CD8-positive, alpha-beta memory T cell (primary cell): ENCODE measurements around the gene ANKRD13D. TPM values are rescaled to one million over a fixed set of nuclear protein-coding genes. Genes with fewer than 3 reads are reported as not detected.

Experiments
- CTCF ChIA-PET: fragments of 350-600 bp; sonication (Branson Sonifier 250); formaldehyde crosslinking; loops from one replicate; lab custom pipeline; 2021; ENCODE audit warnings: antibody characterized with exemption; lab: Charles Lee
- POLR2A ChIA-PET: fragments of 350-600 bp; sonication (Branson Sonifier 250); formaldehyde crosslinking; loops from one replicate; lab custom pipeline; 2021; ENCODE audit warnings: antibody characterized with exemption; lab: Charles Lee
- DNase-seq, 5 donors: peaks; one replicate each; pipeline versions ENCODE4 v3.0.0 to v3.0.0-alpha.2; 2020 to 2022; ENCODE audit warnings: mixed read lengths in 1 of 5
- H3K27ac ChIP-seq: one replicate; pipeline ENCODE4 v1.7.0; 2013; ENCODE audit warnings: low read depth, mild to moderate bottlenecking, low read length, moderate library complexity
- H3K27me3 ChIP-seq: 2 replicates; pipeline ENCODE4 v1.7.0; 2013; ENCODE audit warnings: low read length, mild to moderate bottlenecking; ENCODE audit not compliant: insufficient read depth, poor library complexity, severe bottlenecking
- H3K36me3 ChIP-seq: 2 replicates; pipeline ENCODE4 v1.7.0; 2013; ENCODE audit warnings: mild to moderate bottlenecking, low read length, moderate library complexity; ENCODE audit not compliant: insufficient read depth
- H3K4me1 ChIP-seq: 2 replicates; pipeline ENCODE4 v1.7.0; 2013; ENCODE audit warnings: mild to moderate bottlenecking, low read length, moderate library complexity; ENCODE audit not compliant: insufficient read depth
- H3K4me3 ChIP-seq: 2 replicates; pipeline ENCODE4 v1.7.0; 2013; ENCODE audit warnings: mild to moderate bottlenecking, low read length
- H3K9me3 ChIP-seq: 2 replicates; pipeline ENCODE4 v1.7.0; 2013; ENCODE audit warnings: mild to moderate bottlenecking, low read length
- H3K27ac Mint-ChIP-seq, 8 donors: one replicate each; pipeline ENCODE4 v1.8.0; 2020 to 2021; ENCODE audit warnings: mixed read lengths in 8 of 8, mild to moderate bottlenecking in 6 of 8, inconsistent platforms in 3 of 8, moderate library complexity in 3 of 8
- H3K27me3 Mint-ChIP-seq, 2 donors: one replicate each; pipeline ENCODE4 v1.8.0; 2020 to 2021; ENCODE audit warnings: mixed read lengths in 2 of 2, mild to moderate bottlenecking in 1 of 2, moderate library complexity in 1 of 2
- H3K36me3 Mint-ChIP-seq, 3 donors: one replicate each; pipeline ENCODE4 v1.8.0; 2020 to 2021; ENCODE audit warnings: mixed read lengths in 3 of 3, inconsistent platforms in 1 of 3, mild to moderate bottlenecking in 1 of 3
- H3K4me1 Mint-ChIP-seq, 3 donors: one replicate each; pipeline ENCODE4 v1.8.0; 2020 to 2021; ENCODE audit warnings: mixed read lengths in 3 of 3, inconsistent platforms in 1 of 3, mild to moderate bottlenecking in 1 of 3
- H3K4me3 Mint-ChIP-seq, 7 donors: one replicate each; pipeline ENCODE4 v1.8.0; 2020 to 2021; ENCODE audit warnings: mixed read lengths in 7 of 7, mild to moderate bottlenecking in 6 of 7, moderate library complexity in 4 of 7, inconsistent platforms in 2 of 7
- H3K9me3 Mint-ChIP-seq, 5 donors: one replicate each; pipeline ENCODE4 v1.8.0; 2020 to 2022; ENCODE audit warnings: mixed read lengths in 5 of 5, mild to moderate bottlenecking in 3 of 5, moderate library complexity in 2 of 5, inconsistent platforms in 1 of 5
- polyA plus RNA-seq: library from polyadenylated mRNA; unstranded; fragments of 300-500 nt; fragmentation: Illumina TruSeq; gene quantifications from one replicate; pipeline ENCODE4 v1.2.3, GENCODE V29; 2021
- total RNA-seq, 2 experiments: library from RNA; stranded (reverse); gene quantifications; one replicate each; pipeline ENCODE4 v1.2.3, GENCODE V29; 2021

ANKRD13D gene
- total and polyA plus RNA-seq, 3 experiments from 2014 or later, result 23.9 to 90.1 (median 84.9) TPM

GRCh38 chr11:67282876-67283371 lies 6.2 kb upstream of the ANKRD13D start:
- no peaks in the 10 kb centered on the region for H3K27me3 Mint-ChIP-seq
- H3K4me1 Mint-ChIP-seq, result peaks cover 40 to 62% (median 40%) of the 10 kb centered on the region in 3 donors
- DNase-seq, result peak in 1 of 5 donors; percentile 40
- no peaks in the 10 kb centered on the region for H3K9me3 Mint-ChIP-seq
- Histone ChIP-seq H3K27ac (no peak overlapping the region), H3K36me3 (peaks cover 72% of the 10 kb centered on the region), H3K27me3 (no peaks in the 10 kb centered on the region), H3K9me3 (no peaks in the 10 kb centered on the region), H3K4me3 (no peak overlapping the region), H3K4me1 (peaks cover 74% of the 10 kb centered on the region)
- H3K4me3 Mint-ChIP-seq, result no peak overlapping the region
- peak overlapping the region in 6 of 8 donors; percentile 63 to 97 (median 80) for H3K27ac Mint-ChIP-seq
- ChIA-PET POLR2A (interaction anchor here (1.1 to 15.0 kb wide), 2 partner anchors 10 kb away, joined by 3 to 283 read pairs; partner anchors contain the start of gene GRK2), CTCF (interaction anchor here (0.7 to 2.3 kb wide), 6 partner anchors 11 to 69 kb away, joined by 3 to 12 read pairs (median 3); no protein-coding TSS in a partner anchor)
- peaks cover 0 to 82% (median 6%) of the 10 kb centered on the region in 3 donors for H3K36me3 Mint-ChIP-seq

GRCh38 chr11:67283481-67283963 lies 5.6 kb upstream of the ANKRD13D start:
- Mint-ChIP-seq H3K27me3 (peaks cover 0 to 2% of the 10 kb centered on the region in 2 donors), H3K4me3 (no peak overlapping the region), H3K27ac (peak overlapping the region in 5 of 8 donors; percentile 54 to 97 (median 63)), H3K4me1 (peaks cover 41 to 60% (median 43%) of the 10 kb centered on the region in 3 donors), H3K9me3 (no peaks in the 10 kb centered on the region), H3K36me3 (peaks cover 0 to 79% (median 6%) of the 10 kb centered on the region in 3 donors)
- ChIA-PET POLR2A (interaction anchor here (1.1 to 15.0 kb wide), 2 partner anchors 10 to 11 kb away, joined by 3 to 283 read pairs; partner anchors contain the start of gene GRK2), CTCF (interaction anchor here (0.7 to 2.3 kb wide), 5 partner anchors 12 to 68 kb away, joined by 3 to 12 read pairs (median 3); no protein-coding TSS in a partner anchor)
- no peak overlapping the region for H3K27ac ChIP-seq
- H3K36me3 ChIP-seq, result peaks cover 66% of the 10 kb centered on the region
- H3K4me1 ChIP-seq, result peaks cover 72% of the 10 kb centered on the region
- H3K9me3 ChIP-seq, result no peaks in the 10 kb centered on the region
- no peak overlapping the region for H3K4me3 ChIP-seq
- no peaks in the 10 kb centered on the region for H3K27me3 ChIP-seq
- DNase-seq, result no peak

- CTCF ChIA-PET, result interaction anchor here (1.2 to 9.5 kb wide), 3 partner anchors 15 to 33 kb away, joined by 4 to 114 read pairs (median 5); partner anchors contain the start of gene GRK2
- peaks cover 0 to 2% of the 10 kb centered on the region in 2 donors for H3K27me3 Mint-ChIP-seq
- no peaks in the 10 kb centered on the region for H3K9me3 ChIP-seq
- POLR2A ChIA-PET, result interaction anchor here (0.6 to 15.0 kb wide), 3 partner anchors 13 to 144 kb away, joined by 3 to 283 read pairs (median 8); partner anchors contain the start of gene GRK2
- peaks cover 0 to 70% (median 5%) of the 10 kb centered on the region in 3 donors for H3K36me3 Mint-ChIP-seq
- H3K27me3 ChIP-seq, result no peaks in the 10 kb centered on the region
- H3K27ac Mint-ChIP-seq, result peak overlapping the region in 6 of 8 donors; percentile 42 to 97 (median 83)
- H3K4me3 ChIP-seq, result no peak overlapping the region
- no peaks in the 10 kb centered on the region for H3K9me3 Mint-ChIP-seq
- H3K4me3 Mint-ChIP-seq, result peak overlapping the region in 2 of 7 donors; percentile 37 to 44
- H3K27ac ChIP-seq, result no peak overlapping the region
- H3K4me1 Mint-ChIP-seq, result peaks cover 30 to 51% (median 36%) of the 10 kb centered on the region in 3 donors
- H3K4me1 ChIP-seq, result peaks cover 61% of the 10 kb centered on the region
- DNase-seq, result no peak
- H3K36me3 ChIP-seq, result peaks cover 51% of the 10 kb centered on the region
Measured at GRCh38 chr11:67284811-67285540, 4.1 kb upstream of the ANKRD13D start.

- Histone ChIP-seq H3K4me1 (peaks cover 61% of the 10 kb centered on the region), H3K27me3 (no peaks in the 10 kb centered on the region), H3K4me3 (no peak overlapping the region), H3K9me3 (no peaks in the 10 kb centered on the region), H3K27ac (peak overlapping the region; percentile 88), H3K36me3 (peaks cover 47% of the 10 kb centered on the region)
- H3K4me3 Mint-ChIP-seq, result peak overlapping the region; percentile 8 to 83 (median 76)
- H3K9me3 Mint-ChIP-seq, result no peaks in the 10 kb centered on the region
- peak overlapping the region; percentile 86 to 100 (median 99) for H3K27ac Mint-ChIP-seq
- peaks cover 0 to 69% (median 3%) of the 10 kb centered on the region in 3 donors for H3K36me3 Mint-ChIP-seq
- ChIA-PET CTCF (interaction anchor here (1.2 to 9.5 kb wide), 4 partner anchors 7 to 32 kb away, joined by 4 to 114 read pairs (median 19); partner anchors contain the start of gene GRK2), POLR2A (interaction anchor here (0.6 to 15.0 kb wide), 2 partner anchors 13 to 143 kb away, joined by 8 to 283 read pairs; partner anchors contain the start of gene GRK2)
- DNase-seq, result peak; percentile 57 to 74 (median 62)
- peaks cover 0 to 2% of the 10 kb centered on the region in 2 donors for H3K27me3 Mint-ChIP-seq
- H3K4me1 Mint-ChIP-seq, result peaks cover 33 to 54% (median 35%) of the 10 kb centered on the region in 3 donors
Measured at GRCh38 chr11:67285541-67286498, 3.3 kb upstream of the ANKRD13D start.

- Mint-ChIP-seq H3K36me3 (peaks cover 0 to 70% (median 3%) of the 10 kb centered on the region in 3 donors), H3K27ac (peak overlapping the region; percentile 86 to 100 (median 99)), H3K27me3 (peaks cover 0 to 2% of the 10 kb centered on the region in 2 donors), H3K4me1 (peaks cover 35 to 63% (median 43%) of the 10 kb centered on the region in 3 donors), H3K4me3 (peak overlapping the region; percentile 74 to 91 (median 76)), H3K9me3 (no peaks in the 10 kb centered on the region)
- no peaks in the 10 kb centered on the region for H3K27me3 ChIP-seq
- peak overlapping the region; percentile 88 for H3K27ac ChIP-seq
- peak overlapping the region; percentile 92 for H3K4me3 ChIP-seq
- peaks cover 68% of the 10 kb centered on the region for H3K4me1 ChIP-seq
- ChIA-PET POLR2A (interaction anchor here (3.8 to 15.0 kb wide), 3 partner anchors 14 to 30 kb away, joined by 22 to 283 read pairs (median 27); partner anchors contain the start of genes GRK2 and SSH3), CTCF (interaction anchor here (0.9 to 9.5 kb wide), 7 partner anchors 8 to 65 kb away, joined by 3 to 114 read pairs (median 14); partner anchors contain the start of gene GRK2)
- H3K36me3 ChIP-seq, result peaks cover 38% of the 10 kb centered on the region
- no peaks in the 10 kb centered on the region for H3K9me3 ChIP-seq
- no peak for DNase-seq
Measured at GRCh38 chr11:67286621-67287333, 2.3 kb upstream of the ANKRD13D start.

GRCh38 chr11:67287355-67288197 lies 1.5 kb upstream of the ANKRD13D start:
- peaks cover 72% of the 10 kb centered on the region for H3K4me1 ChIP-seq
- peaks cover 0 to 72% (median 4%) of the 10 kb centered on the region in 3 donors for H3K36me3 Mint-ChIP-seq
- CTCF ChIA-PET, result interaction anchor here (0.9 to 9.5 kb wide), 13 partner anchors 9 to 177 kb away, joined by 3 to 114 read pairs (median 6); partner anchors contain the start of gene GRK2
- no peaks in the 10 kb centered on the region for H3K27me3 ChIP-seq
- H3K9me3 ChIP-seq, result no peaks in the 10 kb centered on the region
- H3K36me3 ChIP-seq, result peaks cover 30% of the 10 kb centered on the region
- H3K27ac ChIP-seq, result peak overlapping the region; percentile 88
- DNase-seq, result peak in 2 of 5 donors; percentile 57 to 60
- peak overlapping the region; percentile 74 to 91 (median 76) for H3K4me3 Mint-ChIP-seq
- peaks cover 40 to 68% (median 44%) of the 10 kb centered on the region in 3 donors for H3K4me1 Mint-ChIP-seq
- H3K4me3 ChIP-seq, result peak overlapping the region; percentile 92
- H3K27ac Mint-ChIP-seq, result peak overlapping the region; percentile 86 to 100 (median 99)
- peaks cover 0 to 2% of the 10 kb centered on the region in 2 donors for H3K27me3 Mint-ChIP-seq
- no peaks in the 10 kb centered on the region for H3K9me3 Mint-ChIP-seq
- POLR2A ChIA-PET, result interaction anchor here (1.1 to 15.0 kb wide), 8 partner anchors 8 to 117 kb away, joined by 3 to 283 read pairs (median 12); partner anchors contain the start of genes GRK2, SSH3 and TBC1D10C
